ENCODE data around the gene CASP14.

CASP14 gene

DNA sequence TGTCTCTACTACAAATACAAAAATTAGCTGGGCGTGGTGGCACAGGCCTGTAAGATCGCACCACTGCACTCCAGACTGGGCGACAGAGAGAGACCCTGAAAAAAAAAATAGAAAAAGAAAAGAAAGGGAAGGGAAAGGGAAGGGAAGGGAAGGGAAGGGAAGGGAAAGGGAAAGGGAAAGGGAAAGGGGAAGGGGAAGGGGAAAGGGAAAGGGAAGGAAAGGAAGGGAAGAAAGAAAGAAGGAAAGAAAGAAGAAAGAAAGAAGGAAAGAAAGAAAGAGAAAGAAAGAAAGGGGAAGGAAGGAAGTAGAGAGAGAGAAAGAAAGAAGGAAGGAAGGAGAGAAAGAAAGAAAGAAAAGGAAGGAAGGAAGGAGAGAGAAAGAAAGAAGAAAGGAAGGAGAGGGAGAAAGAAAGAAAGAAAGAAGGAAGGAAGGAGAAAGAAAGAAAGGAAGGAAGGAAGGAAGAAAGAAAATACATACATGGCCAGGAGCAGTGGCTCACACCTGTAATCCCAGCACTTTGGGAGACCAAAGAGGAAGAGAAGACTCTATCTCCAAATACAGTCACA, 49.8 kb downstream of the CASP14 start:
- H3K27me3 ChIP-seq (replicated peaks; ENCODE audit: control insufficient read depth, insufficient read depth, low read length): peaks cover 7% of the 10 kb centered on the region
- H3K4me1 ChIP-seq (ENCODE audit: control insufficient read depth, insufficient read depth, low read length): peaks cover 5% of the 10 kb centered on the region
- H3K36me3 ChIP-seq (ENCODE audit: control insufficient read depth, insufficient read depth, low read length, severe bottlenecking): no peaks in the 10 kb centered on the region
- no peak for DNase-seq (ENCODE audit: low read depth)
- no peak overlapping the region for H3K4me3 ChIP-seq (ENCODE audit: low read length)
- no peak overlapping the region for H3K9ac ChIP-seq (ENCODE audit: low read length)
- peaks cover 8% of the 10 kb centered on the region for H3K9me3 ChIP-seq (ENCODE audit: control insufficient read depth, low read length)

GRCh38 chr19:15101479-15102082, 52.3 kb downstream of the CASP14 start:
- H3K36me3 ChIP-seq (ENCODE audit: control insufficient read depth, insufficient read depth, low read length, severe bottlenecking): no peaks in the 10 kb centered on the region
- H3K4me3 ChIP-seq (ENCODE audit: low read length): no peak overlapping the region
- peaks cover 7% of the 10 kb centered on the region for H3K27me3 ChIP-seq (replicated peaks; ENCODE audit: control insufficient read depth, insufficient read depth, low read length)
- no peak overlapping the region for H3K9ac ChIP-seq (ENCODE audit: low read length)
- peaks cover 2% of the 10 kb centered on the region for H3K4me1 ChIP-seq (ENCODE audit: control insufficient read depth, insufficient read depth, low read length)
- H3K9me3 ChIP-seq (ENCODE audit: control insufficient read depth, low read length): peaks cover 13% of the 10 kb centered on the region
- peak; percentile 55 for DNase-seq (ENCODE audit: low read depth)

- Histone ChIP-seq H3K36me3 (ENCODE audit: control insufficient read depth, insufficient read depth, low read length, severe bottlenecking) (no peaks in the 10 kb centered on the region), H3K9me3 (ENCODE audit: control insufficient read depth, low read length) (peaks cover 13% of the 10 kb centered on the region), H3K27me3 (replicated peaks; ENCODE audit: control insufficient read depth, insufficient read depth, low read length) (peaks cover 4% of the 10 kb centered on the region), H3K4me3 (ENCODE audit: low read length) (no peak overlapping the region), H3K9ac (ENCODE audit: low read length) (no peak overlapping the region), H3K4me1 (ENCODE audit: control insufficient read depth, insufficient read depth, low read length) (peaks cover 13% of the 10 kb centered on the region)
- DNase-seq (ENCODE audit: low read depth): no peak
Observed at GRCh38 chr19:15104003-15104402, 54.7 kb downstream of the CASP14 start.

DNA sequence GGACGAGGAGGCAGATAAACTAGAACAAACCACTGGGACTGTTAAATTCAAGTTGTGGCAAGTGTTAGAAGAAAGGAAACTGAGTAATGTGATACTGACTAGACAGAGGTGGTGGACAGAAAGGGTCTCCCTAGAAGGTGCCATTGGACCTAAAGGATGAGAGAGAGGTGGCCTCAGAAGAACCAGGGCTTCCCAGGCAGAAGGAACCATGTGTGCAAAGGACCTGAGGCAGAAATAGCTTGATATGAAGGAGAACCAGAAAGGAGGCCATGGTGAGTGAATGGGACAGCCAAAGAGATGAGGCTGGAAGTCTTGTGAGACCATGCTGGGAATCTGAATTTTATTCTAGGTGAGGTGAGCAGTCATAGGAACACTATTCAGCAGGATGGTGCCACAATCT, 55.1 kb downstream of the CASP14 start:
- no peak for DNase-seq (ENCODE audit: low read depth)
- Histone ChIP-seq H3K9ac (ENCODE audit: low read length) (no peak overlapping the region), H3K36me3 (ENCODE audit: control insufficient read depth, insufficient read depth, low read length, severe bottlenecking) (peaks cover 1% of the 10 kb centered on the region), H3K4me1 (ENCODE audit: control insufficient read depth, insufficient read depth, low read length) (peaks cover 13% of the 10 kb centered on the region), H3K27me3 (replicated peaks; ENCODE audit: control insufficient read depth, insufficient read depth, low read length) (peaks cover 4% of the 10 kb centered on the region), H3K9me3 (ENCODE audit: control insufficient read depth, low read length) (peaks cover 13% of the 10 kb centered on the region), H3K4me3 (ENCODE audit: low read length) (no peak overlapping the region)

DNA sequence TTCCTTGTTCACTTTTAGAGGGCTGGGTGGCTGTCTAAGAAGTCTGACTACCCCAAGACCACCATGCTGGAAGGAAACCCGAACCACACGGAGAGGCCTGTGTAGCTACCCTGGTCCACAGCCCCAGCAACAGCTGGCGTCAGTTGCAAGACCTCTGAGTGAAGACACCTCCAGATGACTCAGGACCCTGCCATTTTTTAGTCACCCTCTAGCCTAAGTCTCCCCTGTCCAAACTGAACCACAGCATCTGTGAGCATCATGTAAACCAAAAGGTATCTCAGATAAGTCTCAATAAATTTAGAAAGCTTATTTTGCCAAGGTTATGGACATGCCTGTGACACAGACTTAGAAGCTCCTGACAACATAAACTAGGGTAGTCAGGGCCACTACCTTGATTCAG, 55.8 kb downstream of the CASP14 start:
- no peak for DNase-seq (ENCODE audit: low read depth)
- Histone ChIP-seq H3K4me1 (ENCODE audit: control insufficient read depth, insufficient read depth, low read length) (peaks cover 13% of the 10 kb centered on the region), H3K9ac (ENCODE audit: low read length) (no peak overlapping the region), H3K27me3 (replicated peaks; ENCODE audit: control insufficient read depth, insufficient read depth, low read length) (peaks cover 4% of the 10 kb centered on the region), H3K9me3 (ENCODE audit: control insufficient read depth, low read length) (peaks cover 13% of the 10 kb centered on the region), H3K36me3 (ENCODE audit: control insufficient read depth, insufficient read depth, low read length, severe bottlenecking) (peaks cover 3% of the 10 kb centered on the region), H3K4me3 (ENCODE audit: low read length) (no peak overlapping the region)

- Histone ChIP-seq H3K27me3 (replicated peaks; ENCODE audit: control insufficient read depth, insufficient read depth, low read length) (no peaks in the 10 kb centered on the region), H3K4me3 (ENCODE audit: low read length) (peak within 1 kb of the TSS; percentile 95), H3K9ac (ENCODE audit: low read length) (peak within 1 kb of the TSS; percentile 97), H3K4me1 (ENCODE audit: control insufficient read depth, insufficient read depth, low read length) (peaks cover 13% of the 10 kb centered on the region), H3K9me3 (ENCODE audit: control insufficient read depth, low read length) (peaks cover 13% of the 10 kb centered on the region), H3K36me3 (ENCODE audit: control insufficient read depth, insufficient read depth, low read length, severe bottlenecking) (peaks cover 23% of the 10 kb centered on the region)
- DNase-seq (ENCODE audit: low read depth): peak; percentile 86
Observed at GRCh38 chr19:15107061-15108010, 58.1 kb downstream of the CASP14 start, which contains the start of gene SYDE1. Gene SYDE1 (plus strand): TSS chr19:15107401. CDS start chr19:15107434, 33 bp downstream.

Measured in adipocyte (in vitro differentiated cells).